Left ventricle myocardium superior (tissue), 1 donor: ENCODE data around the gene GAK. TPM values are rescaled to one million over a fixed set of nuclear protein-coding genes. Genes with fewer than 3 reads are reported as not detected.
A peak's percentile ranks its signal among the peaks of the same experiment; 100 is the strongest.

Experiments
- ATAC-seq: fragments of 200-7000 bp; cut with Tn5 transposase; one replicate; pipeline ENCODE4 v1.9.1; 2020; ENCODE audit warnings: mild to moderate bottlenecking, moderate library complexity
- DNase-seq: peaks from one replicate; pipeline ENCODE4 v3.0.0-alpha.2; 2020
- intact Hi-C: fragments of 100-400 bp; cut with micrococcal nuclease; formaldehyde crosslinking; loops from one replicate; pipeline ENCODE4 v1.11.0; 2022
- total RNA-seq: library from RNA; stranded (reverse); fragmentation: NEBNext Ultra II Directional; extraction: Animal tissue kit (Norgen Biotek cat#: 25700); gene quantifications from one replicate; pipeline ENCODE4 v1.2.1, GENCODE V29; 2021
- donor health status: DM: no; HTN: yes; CAD: no; lungs with severe emphysema.

The GAK gene
- total RNA-seq, 1 donor from 2014 or later = 29.7 TPM

DNA sequence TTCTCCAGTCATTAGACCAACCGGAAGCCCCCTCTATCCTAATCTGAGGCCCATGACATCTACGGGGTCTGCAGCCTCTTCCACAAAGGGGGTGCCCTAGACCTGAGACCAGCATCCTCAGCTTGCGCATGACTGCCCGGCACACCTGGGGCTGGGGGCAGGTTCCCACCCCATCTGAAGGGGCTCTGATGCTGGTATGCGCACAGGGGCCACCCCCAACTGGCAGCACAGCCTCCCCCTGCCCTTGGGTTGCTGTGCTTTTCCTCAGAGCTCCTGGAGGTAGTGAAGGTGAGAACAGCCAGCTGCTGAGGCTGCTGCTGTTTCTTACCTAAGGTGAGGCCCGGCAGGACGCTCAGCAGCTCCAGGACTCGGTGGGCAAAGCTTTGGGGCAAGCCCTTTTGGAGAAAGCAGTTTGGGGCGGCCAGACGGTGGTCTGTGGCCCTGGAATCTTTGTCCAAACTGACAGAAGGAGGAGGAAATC is 87.3 kb downstream of the GAK start:
- intact Hi-C loops = no loop called here
- no peak for ATAC-seq
- DNase-seq = peak; percentile 15

DNA sequence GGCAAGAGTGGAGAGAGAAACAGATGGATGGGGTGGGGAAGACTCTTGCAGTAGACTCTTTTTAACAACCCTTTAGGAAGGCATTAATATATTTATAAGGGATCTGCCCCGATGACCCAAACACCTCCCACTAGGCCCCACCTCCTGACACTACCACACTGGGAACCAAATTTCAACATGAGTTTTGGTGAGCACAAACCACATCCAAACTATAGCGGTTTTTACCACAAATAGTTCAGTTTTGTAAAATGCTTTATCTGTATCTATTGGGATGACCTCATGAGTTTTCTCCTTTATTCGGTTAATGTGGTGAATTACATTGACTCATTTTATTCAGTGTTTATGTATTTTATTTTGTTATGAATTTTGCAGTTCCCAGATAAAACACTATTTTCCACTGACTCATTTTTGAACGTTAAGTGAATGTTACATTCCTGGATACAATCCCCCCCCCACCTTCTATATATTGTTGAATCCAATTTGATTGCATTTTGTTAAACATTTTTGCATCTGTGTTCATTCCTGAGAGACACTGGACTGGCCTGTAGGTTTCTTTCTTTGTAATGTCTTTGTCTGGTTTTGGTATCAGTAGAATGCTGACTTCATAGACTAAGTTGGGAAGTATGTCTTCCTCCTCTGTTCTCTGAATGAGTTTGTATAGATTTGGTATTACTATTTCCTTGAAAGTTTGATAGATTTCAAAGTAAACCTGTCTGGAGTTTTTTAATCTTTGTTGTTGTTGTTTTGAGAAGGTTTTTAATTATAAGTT is 92.3 kb downstream of the GAK start:
- ATAC-seq (no peak), DNase-seq (no peak)
- intact Hi-C loops = no loop called here

DNA sequence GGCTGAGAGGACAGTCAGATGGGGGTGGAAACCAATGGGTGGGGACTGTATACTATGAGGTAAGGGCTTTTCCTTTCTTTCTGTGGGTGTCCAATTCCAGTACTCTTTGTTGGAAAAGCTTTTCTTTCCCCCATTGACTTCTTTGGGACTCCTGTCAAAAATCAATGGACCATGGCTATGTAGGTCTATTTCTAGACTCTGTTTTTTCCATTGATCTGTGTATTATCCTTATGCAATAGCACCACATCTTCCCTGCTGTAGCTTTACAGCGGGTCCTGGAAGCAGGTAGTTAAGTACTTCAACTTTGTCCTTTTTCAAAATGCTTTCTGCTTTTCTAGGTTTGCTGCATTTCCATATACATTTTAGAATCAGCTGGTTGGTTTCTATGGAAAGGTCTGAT is 94.3 kb downstream of the GAK start:
- ATAC-seq (no peak), DNase-seq (no peak)
- intact Hi-C loops = no loop called here

DNA sequence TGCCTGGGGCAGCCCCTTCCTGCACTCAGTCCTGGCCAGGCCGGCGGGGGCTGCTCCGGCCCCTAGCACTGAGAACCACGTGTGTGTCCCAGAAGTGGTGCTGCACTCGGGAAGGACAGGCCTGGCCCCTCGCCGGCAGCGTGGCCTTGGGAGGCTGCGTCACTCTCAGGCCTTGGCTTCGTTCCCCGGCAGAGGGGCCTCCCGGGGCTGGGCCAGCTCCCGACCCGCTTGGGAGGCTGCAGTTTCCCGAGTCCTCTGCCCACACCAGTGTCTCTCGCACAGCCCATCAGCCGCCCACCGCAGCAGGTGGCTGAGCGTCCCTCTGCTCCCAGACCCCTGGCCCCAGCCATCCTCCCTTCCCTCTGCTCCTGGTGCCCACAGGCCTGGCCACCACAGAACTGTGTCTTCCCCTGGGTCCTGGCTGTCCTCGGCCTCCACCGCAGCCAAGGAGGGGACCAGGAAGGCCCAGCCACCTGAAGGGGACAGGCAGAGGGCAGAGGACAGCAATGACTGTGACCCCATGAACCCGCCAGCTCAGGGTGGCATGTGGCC is 95.3 kb downstream of the GAK start:
- peak; percentile 31 for ATAC-seq
- intact Hi-C loops = no loop called here
- peak; percentile 32 for DNase-seq

DNA sequence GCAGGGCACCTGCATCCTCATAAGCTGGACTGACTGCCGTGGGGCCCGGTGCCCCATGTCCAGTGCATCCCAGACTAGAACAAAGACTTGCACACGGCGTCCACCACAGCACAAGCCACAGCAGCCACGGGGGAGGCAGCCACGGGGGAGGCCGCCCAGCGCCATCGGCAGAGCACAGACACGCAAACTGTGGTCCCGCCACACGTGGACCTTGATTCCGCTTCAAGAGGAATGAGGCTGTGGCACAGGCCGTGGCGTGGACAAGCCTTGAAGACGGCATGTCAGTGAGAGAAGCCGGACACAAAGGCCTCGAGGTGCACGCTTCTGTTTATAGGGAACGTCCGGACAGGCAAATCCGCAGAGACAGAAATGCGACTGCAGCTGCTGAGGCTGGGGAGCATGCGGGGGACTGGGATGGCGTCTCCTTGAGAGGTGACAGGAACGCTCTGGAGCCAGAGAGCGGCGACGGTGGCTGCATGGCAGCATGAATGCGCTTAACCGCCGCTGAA is 96.1 kb downstream of the GAK start:
- intact Hi-C loops = no loop called here
- no peak for ATAC-seq
- DNase-seq = peak; percentile 19

DNA sequence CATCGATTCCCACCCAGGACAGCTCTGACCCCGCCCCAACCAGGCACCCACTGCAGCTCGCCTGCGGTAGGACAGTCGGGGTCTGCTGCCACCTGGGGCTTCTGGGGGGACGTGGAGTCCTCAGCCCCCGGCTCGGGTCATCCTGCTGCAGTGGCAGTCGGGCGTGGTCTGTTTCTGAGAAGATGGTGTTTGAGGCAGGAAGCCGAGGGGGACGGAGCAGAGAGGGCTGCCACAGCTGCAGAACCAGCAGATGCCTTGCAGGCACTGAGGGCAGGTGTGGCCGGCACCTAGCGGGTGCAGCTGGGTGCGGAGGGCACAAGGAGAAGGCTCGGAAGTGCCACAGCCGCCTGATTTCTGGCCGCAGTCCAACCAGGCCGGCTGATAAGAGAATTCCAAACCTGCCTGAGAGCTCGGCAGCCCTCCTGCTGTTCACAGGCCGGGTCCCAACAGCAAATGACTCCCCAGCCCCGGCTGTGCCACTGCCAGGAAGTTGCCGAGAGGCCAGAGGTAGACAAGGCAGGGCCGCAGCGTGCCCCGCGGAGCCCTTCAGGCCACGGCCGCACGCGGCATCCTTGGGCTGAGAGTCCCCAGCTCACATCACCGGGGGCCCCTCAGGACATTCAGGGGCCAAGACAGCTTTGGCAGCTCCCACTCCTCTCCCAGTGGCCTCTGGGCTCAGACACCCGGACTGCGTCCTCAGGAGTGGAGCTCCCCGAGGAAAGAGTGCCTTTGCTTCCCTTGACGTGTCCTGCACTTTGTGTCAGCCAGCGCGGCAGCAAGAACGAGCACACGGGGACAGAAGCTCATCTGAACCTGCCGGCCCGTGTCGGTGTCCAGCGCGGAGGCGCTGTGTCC is 96.7 kb downstream of the GAK start:
- intact Hi-C loops = no loop called here
- DNase-seq (peak; percentile 83), ATAC-seq (peak; percentile 83)

DNA sequence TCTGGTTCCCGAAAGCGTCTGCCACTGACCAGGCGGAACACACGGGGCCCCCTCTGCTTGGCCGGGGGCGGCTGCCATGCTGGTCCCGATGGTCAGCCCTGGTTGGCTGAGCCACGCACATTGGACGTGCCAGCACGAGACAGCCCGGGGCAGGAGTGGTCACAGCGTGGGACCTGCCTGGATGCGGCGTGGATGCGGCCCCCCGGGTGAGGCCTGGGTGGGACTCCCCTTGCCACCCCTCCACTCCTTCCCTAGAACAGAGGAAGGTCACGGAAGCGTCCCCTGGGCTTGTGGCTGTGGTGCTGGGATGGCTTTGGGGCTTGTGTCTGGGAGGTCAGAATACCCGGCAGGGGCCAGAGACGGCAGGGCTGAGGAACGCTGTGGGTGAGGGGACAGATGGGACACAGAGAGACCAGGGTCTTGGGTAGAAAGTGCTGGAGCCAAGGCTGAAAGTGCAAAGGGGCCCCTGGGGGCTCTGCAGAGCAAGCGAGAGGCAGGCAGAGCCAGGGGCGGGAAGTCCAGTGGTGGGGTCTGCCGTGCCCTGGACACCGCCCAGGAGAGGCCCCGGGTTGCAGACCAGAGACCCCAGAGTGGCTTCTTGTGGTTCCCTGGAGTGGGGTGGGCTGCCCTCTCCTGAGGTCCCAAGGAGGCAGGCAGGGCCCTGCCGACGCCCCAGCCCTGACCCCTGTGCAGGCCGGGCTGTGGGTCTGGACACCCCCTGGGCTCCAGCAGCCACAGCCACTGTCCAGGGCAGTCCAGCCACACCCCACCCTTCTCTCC is 97.6 kb downstream of the GAK start:
- DNase-seq (no peak), ATAC-seq (no peak)
- intact Hi-C loops = no loop called here

DNA sequence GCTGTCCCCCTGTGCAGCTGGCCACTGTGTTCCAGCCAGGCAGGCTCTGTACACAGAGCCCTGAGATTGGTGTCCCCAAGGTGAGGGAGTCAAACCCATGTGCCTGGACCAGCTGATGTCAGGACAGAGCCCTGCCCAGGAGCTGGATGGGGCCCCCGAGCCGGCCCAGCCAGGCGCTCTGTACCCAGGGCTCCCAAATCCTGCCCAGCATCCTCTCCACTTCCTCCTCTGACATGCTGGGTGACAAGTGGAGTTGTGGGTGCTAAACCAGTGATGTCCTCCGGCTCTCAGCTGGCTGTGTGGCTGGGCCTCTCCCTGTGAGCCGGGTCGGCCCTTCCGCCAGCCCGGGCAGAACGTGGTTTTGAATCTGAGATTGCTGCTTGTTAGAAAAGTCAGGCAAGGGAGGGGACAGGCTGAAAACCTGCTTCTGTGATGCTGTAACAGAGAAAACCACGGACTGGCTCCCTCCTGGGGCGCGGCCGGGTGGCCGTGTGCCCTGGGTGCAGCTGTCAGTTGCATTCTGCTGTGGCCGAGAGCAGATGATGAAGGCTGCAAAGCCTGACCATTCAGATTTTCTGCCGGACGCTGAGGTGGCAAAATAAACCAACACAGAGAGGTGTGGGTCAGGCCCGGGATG is 98.3 kb downstream of the GAK start:
- DNase-seq (no peak), ATAC-seq (no peak)
- intact Hi-C loops = no loop called here

DNA sequence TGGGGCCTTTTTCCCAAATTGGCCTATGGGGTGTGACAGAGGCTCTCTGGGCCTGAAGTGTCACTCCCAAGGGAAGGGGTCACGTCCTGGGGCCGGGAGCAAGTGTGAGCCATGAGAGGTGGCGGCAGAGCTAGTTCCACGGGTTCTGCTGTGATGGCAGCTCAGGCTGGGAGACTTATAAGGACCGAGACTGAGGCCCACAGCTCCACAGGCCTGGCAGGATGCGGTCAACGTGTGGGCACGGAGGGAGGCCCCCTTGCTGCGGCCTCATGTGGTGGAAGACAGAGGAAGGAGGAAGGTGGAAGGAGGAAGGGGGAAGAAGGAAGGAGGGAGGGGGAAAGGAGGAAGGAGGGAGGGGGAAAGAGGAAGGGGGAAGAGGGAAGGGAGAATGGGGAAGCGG is 99.0 kb downstream of the GAK start:
- no peak for ATAC-seq
- no peak for DNase-seq
- intact Hi-C loops = no loop called here

DNA sequence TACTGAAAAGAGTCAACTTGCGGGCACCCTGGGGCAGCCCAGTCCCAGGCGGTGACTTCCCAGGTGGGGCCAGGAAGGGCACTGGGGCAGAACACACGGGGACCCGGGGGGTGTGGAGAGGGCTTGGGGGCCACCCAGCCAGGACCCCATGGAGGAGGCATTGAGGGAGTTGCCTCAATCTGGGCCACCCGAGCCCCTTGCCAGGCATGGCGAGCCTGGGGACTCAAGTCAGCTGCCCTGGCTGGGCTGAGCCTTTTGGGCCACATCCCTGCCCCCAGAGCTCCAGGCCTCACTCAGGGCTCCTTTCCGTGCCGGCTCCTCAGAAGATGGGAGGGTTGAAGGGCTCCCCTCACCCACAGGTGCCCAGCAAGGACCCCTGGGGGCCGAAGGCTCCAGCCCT is 99.6 kb downstream of the GAK start:
- ATAC-seq (no peak), DNase-seq (no peak)
- intact Hi-C loops = no loop called here

DNA sequence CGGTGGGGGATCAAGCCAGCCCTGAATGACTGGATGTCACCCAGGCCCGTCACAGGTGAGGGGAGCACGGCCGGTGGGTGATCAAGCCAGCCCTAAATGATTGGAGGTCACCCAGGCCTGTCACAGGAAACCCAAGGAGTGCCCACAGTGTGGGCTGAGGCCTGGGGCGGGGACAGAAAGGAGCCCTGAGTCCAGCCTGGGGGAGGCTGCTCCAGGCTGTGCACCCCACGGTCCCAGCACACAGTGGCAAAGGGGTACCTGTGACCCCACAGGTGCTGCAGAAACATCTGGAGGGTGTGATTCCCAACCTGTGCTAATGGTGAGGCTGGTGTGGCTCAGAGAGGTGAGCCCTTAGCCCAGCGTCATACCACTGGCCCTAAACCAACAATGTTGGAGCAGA is 100.0 kb downstream of the GAK start:
- no peak for DNase-seq
- ATAC-seq = no peak

DNA sequence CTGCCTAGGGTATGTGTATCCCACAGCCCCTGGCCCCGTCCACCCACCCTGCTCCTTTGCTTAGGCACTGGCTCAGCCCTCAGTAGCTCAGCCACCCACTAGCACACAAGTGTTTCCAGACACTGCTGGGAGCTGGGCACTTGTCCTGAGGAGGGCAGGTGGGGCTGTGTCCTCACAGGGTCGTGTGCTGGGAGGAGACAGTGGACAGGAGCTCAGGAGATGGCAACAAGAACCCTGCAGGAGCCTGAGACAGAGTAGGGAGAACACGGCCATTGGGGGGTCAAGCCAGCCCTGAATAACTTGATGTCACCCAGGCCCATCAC is 100.7 kb downstream of the GAK start:
- ATAC-seq = no peak
- intact Hi-C loops = no loop called here
- no peak for DNase-seq

More for the DNA sequence above, 100.0 kb downstream of the GAK start:
- intact Hi-C loops = no loop called here

DNA sequence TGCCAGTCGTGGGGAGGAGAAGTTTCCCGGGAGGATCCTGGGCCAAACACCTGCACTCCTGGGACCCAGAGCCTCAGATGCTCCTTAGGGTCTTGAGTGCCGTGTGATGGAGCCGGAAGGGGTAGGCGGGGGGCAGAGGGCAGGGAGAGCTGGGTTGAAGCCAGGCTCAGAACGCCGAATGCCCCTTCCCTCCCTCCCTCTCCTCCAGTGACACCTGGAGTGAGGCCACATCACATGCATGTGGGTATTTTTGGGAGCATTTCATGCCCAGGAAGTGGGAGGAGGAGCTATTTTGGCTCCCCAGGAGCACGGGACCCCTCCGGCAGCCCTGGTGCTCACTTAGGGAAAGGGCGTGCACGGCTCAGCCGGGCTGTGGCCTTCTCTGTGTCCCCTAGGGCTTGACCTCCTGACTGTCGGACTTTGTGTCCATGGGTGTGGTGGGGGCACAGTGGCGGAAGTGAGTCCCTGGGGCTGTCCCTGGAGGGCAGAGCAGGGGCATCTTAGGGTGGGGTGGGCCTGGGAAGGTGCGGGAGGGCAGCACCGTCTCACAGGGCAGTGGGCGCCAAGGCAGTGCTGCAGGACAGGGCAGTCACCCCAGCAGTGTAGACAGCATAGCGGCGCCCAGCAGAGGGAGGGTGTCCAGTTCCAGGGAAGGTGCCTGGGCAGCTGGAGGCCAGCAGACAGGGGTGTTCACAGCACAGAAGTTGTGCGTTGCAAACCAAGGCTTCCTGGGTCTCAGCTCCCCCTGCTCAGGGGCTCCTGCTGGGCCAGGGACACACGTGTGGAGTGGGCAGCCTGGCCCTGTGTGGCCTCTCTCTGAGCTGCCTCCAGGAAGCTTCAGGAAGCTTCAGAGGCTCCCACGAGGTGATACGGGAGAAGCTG is 101.3 kb downstream of the GAK start:
- ATAC-seq (peak; percentile 52), DNase-seq (no peak)

DNA sequence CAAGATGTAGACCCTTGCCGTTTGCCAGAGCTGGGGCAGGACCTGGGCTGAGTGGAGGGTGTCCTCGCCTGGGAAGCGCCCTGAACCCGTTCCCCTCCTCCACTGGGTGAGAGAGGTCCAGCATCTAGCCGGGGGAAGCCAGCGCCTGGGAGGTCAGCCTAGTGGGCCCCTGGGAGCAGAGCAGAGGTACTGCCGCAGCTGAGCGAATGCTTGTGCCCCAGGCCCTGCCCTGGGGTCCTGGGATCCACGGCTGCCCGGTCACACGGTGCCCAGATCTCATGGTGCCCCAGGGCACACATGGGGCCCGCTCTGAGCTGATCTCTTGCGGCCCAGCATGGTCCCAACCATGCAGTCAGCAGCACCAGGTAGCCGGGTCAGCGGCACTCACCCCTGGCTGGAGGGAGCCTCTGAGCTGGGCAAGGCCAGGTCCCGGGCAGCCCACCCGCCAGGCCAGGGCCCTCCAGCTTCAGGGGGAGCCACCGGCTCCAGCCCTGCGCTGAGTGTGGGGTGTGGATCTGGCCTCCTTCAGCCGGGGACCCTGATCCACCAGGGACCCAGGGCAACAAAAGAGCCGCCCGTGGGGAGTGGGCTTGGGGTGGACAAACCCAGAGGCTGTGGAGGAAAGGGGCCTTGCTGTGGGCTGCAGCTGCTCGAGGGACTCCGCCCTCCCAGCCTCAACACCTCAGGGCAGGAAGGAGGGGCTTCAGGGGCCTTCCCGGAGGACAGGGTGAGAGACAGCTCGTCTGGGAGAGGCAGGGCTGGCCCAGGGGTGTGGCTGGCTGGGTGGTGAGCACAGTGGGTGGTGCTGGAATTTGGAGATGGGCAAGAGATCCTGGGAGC is 102.1 kb downstream of the GAK start:
- intact Hi-C loops = no loop called here
- no peak for DNase-seq
- peak; percentile 14 for ATAC-seq

More for the DNA sequence above, 101.3 kb downstream of the GAK start:
- intact Hi-C loops = no loop called here

DNA sequence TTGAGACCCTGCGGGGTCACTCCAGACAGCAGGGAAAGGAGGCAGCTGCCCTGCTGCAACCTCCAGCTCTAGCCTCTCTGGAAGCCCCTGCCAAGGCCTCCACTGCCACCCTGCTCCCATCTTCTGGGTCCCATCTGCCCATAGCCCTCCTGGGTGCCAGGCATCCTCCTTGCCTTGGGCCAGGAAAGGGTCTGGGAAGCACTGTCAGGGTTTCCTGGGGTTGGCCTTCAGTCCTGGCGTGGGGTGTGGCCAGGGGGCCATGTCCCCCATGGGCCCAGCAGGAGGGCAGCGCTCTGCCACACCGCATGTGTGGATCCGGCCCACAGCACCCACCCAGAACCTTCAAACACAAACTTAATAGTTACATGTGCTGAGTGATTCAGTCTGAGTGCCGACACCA is 102.8 kb downstream of the GAK start:
- intact Hi-C loops = no loop called here
- ATAC-seq (no peak), DNase-seq (no peak)

DNA sequence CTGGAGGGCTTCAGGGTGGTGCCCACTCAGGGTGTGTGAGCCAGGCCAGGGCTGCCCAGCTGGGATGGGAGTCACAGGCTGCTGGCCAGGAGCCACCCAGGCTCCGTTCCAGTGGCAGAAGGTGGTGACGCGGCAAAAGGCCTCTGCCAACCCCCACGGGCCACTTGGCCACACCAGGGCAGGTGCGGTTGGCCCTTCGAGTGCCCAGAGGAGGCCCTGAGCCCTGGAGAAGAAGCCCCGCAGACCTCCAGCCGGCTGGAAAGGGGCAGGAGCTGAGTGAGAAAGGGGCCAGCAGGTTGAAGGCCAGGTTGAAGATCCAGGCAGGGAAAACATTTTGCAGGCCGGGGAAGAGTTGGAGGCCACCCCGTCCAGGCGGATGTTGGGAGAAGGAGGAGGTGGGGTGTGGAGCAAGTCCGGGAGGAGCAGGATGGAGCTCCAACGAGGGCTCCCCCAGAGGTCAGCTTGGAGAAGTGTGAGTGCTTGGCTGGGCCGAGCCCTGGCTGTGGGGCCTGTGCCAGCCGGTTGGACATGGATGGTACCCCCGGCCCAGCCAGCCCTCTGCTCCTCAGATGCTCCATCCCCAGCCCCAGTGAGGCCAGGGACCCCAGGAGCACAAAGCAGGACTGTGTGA is 103.4 kb downstream of the GAK start:
- peak; percentile 55 for ATAC-seq
- intact Hi-C loops = no loop called here
- peak; percentile 65 for DNase-seq
